22Rv1 (cell line): Measurements from ENCODE around the gene PGR.

ENCODE experiments used
- CTCF ChIP-seq: fragments of 450-650 bp; IDR thresholded peaks from 2 replicates; pipeline ENCODE4 v1.5.1; 2017; ENCODE audit warnings: mild to moderate bottlenecking
- ZFX ChIP-seq: fragments of 450-650 bp; IDR thresholded peaks from 2 replicates; pipeline ENCODE4 v1.6.1; 2017; ENCODE audit warnings: antibody characterized with exemption, borderline replicate concordance

DNA sequence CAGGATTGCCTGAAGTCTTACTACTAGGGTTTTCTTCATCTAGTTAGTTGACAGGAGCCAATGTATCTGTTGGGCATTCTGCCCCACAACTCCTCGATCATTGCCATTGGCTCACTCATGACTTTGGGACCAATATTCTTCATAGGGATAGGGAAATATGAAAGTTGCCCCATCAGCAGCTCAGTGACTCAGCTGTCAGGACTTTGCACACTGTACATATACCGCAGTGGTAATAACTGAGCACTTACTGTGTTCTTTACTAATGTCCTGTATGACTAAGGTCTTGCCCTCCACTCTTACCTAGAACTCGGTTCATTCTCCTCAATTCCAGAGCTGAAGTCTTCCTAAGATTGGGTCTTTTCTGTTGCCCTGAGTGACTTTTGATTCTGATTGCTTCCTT is 46.8 kb upstream of the PGR start:
- TF ChIP-seq CTCF = no peak
- no peak for TF ChIP-seq ZFX
